ENCODE results near the gene APOO.

Gene APOO

DNA sequence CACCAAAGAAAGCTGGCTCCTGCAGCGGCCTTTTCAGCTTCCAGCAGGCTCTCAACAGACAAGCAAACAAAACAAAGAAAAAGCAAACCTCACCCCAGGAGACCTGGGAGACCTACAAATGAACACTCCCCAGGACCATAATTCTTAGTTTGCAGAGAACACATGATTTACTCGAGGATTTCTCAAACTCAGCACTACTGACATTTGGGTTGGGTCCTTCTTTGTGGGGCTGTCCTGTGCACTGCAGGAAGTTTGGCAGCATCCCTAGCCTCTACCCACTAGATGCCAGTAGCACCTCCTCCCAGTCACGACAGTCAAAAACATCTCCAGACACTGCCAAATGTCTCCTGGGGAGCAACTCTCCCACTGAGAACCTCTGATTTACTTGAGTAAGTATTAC, 21.9 kb downstream of the APOO start:
- Histone ChIP-seq H3K27ac (no peak overlapping the region), H3K4me3 (no peak overlapping the region), H3K9me3 (no peaks in the 10 kb centered on the region), H3K36me3 (no peaks in the 10 kb centered on the region), H3K4me1 (no peaks in the 10 kb centered on the region), H3K27me3 (no peaks in the 10 kb centered on the region)
- TF ChIP-seq, protein P1, sequence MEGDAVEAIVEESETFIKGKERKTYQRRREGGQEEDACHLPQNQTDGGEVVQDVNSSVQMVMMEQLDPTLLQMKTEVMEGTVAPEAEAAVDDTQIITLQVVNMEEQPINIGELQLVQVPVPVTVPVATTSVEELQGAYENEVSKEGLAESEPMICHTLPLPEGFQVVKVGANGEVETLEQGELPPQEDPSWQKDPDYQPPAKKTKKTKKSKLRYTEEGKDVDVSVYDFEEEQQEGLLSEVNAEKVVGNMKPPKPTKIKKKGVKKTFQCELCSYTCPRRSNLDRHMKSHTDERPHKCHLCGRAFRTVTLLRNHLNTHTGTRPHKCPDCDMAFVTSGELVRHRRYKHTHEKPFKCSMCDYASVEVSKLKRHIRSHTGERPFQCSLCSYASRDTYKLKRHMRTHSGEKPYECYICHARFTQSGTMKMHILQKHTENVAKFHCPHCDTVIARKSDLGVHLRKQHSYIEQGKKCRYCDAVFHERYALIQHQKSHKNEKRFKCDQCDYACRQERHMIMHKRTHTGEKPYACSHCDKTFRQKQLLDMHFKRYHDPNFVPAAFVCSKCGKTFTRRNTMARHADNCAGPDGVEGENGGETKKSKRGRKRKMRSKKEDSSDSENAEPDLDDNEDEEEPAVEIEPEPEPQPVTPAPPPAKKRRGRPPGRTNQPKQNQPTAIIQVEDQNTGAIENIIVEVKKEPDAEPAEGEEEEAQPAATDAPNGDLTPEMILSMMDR (IDR thresholded peaks at IDR 0.05) = no peak
- intact Hi-C loops (cut with DNase I; ENCODE audit: low total_unique reads) = no loop called here
- DNase-seq = no peak

DNA sequence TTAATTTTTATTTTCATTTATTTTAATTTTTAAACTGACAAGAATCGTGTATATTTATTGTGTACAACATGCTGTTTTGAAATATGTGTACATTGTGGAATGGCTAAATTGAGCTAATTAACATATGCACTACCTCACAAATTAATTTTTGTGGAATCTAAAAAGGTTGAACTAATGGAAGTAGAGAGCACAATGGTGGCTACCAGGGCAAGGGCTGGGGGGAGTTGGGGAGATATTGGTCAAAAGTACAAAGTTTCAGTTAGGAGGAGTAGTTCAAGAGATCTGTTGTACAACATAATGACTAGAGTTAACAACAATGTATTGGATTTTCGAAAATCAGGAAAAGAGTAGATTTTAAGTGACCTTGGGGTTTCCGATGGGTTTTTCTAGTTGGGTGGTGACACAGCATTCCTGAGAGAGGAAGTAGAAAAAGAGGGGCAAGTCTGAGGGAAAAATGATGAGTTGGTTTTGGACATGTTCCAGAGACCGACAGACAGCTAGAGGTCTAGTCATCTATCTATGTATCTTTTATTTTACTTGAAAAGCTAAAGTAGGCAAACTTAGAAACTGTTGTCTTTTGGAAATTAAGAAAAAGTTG, 23.2 kb downstream of the APOO start:
- TF ChIP-seq, protein P1 (IDR thresholded peaks at IDR 0.05) = no peak
- no peaks in the 10 kb centered on the region for H3K4me1 ChIP-seq
- H3K27ac ChIP-seq = no peak overlapping the region
- intact Hi-C loops (cut with DNase I; ENCODE audit: low total_unique reads) = no loop called here
- no peaks in the 10 kb centered on the region for H3K36me3 ChIP-seq
- H3K27me3 ChIP-seq = no peaks in the 10 kb centered on the region
- no peaks in the 10 kb centered on the region for H3K9me3 ChIP-seq
- DNase-seq = no peak
- no peak overlapping the region for H3K4me3 ChIP-seq

DNA sequence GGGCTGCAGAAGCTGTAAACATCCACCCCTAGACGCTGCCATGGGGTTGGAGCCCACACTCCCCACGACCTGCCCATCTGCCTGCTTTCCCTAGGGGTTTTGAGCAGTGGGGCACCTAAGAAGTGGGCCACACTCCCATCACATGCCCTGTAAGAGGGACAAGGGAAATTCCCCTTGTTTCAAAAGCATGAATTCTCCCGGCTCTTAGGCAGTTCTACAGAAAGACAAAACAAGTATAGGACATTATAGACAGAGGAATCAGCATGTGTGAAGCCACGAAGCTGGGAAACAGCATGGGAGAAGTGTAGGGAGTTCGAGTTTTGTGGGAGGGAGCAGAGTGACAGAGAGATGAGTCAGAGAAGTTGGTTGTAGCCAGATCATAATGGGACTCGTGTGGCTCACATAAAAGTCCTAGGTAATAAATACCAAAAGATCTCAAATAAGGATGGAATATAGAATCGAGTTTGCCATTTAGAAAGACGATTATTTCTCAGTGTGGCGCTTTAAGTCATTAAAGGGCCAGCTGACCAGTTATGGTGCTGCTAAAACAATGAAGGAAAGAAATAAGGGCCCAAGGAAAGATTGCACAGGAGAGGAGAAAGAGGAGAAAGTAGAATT, 23.9 kb downstream of the APOO start:
- no peaks in the 10 kb centered on the region for H3K36me3 ChIP-seq
- intact Hi-C loops (cut with DNase I; ENCODE audit: low total_unique reads) = no loop called here
- TF ChIP-seq, protein P1 (IDR thresholded peaks at IDR 0.05) = no peak
- DNase-seq = no peak
- H3K27ac ChIP-seq = no peak overlapping the region
- no peaks in the 10 kb centered on the region for H3K4me1 ChIP-seq
- H3K27me3 ChIP-seq = no peaks in the 10 kb centered on the region
- H3K4me3 ChIP-seq = no peak overlapping the region
- H3K9me3 ChIP-seq = no peaks in the 10 kb centered on the region

DNA sequence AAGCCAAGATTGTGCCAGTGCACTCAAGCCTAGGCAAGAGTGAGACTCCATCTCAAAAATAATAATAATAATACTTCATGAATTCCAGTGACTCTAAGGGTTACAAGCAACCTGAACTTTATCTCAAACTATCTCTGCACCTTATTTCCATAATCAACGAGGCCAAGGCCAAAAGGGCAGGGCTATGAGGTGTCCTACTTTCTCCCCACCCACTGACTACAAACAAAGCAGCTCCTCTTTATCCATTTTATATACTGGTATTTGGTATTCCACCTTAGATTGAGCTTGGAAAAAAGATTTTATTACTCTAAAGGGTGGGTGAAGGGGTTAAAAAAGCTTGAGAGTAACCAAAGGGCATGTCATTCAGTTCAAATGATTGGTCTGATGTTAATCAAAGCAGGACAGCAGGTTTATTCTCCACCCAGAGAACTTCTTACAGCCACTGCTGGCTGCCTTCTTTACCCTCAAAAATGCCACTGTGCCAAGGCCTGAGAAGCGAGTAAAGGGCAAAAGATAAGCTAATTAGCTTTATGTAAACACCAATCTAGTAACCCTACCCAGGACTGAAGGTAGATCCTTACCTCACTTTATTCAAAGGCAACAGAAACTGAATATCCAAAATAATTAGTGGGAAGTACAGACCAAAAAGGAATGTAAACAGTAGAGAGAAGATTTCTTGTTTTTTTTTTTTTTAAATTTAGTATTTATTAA, 28.2 kb downstream of the APOO start:
- Histone ChIP-seq H3K36me3 (no peaks in the 10 kb centered on the region), H3K9me3 (no peaks in the 10 kb centered on the region), H3K27me3 (no peaks in the 10 kb centered on the region), H3K4me3 (no peak overlapping the region), H3K4me1 (no peaks in the 10 kb centered on the region), H3K27ac (no peak overlapping the region)
- TF ChIP-seq, protein P1 (IDR thresholded peaks at IDR 0.05) = no peak
- intact Hi-C loops (cut with DNase I; ENCODE audit: low total_unique reads) = no loop called here
- DNase-seq = no peak

DNA sequence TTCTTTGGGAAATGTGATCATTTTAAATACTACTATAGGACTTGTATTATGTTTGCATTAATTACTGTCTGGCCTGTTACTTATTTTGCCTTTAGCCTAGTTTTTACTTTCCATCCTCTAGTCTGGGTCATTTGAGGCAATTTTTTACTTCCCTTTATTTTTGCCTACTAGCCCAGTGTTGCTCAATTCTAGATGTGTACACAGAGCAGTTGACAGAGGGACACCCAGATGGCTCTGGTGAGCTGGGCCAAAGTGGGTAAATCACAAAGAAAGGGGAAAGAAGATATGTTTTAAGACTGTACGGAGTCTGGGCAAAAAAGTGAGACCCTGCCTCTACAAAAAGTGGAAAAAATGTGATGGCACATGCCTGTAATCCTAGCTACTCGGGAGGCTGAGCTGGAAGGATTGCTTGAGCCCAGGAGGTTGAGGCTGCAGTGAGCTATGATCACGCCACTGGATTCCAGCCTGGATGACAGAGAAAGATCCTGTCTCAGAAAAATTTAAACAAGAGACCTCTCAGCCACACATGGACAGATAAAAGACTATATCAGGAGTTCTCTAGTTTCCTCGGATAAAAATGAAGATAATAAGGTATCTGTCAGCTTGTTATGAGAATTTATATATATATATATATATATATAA, 35.7 kb downstream of the APOO start:
- intact Hi-C loops (cut with DNase I; ENCODE audit: low total_unique reads) = no loop called here
- no peak overlapping the region for H3K27ac ChIP-seq
- DNase-seq = no peak
- H3K4me3 ChIP-seq = no peak overlapping the region
- TF ChIP-seq, protein P1 (IDR thresholded peaks at IDR 0.05) = no peak
- H3K27me3 ChIP-seq = no peaks in the 10 kb centered on the region
- H3K4me1 ChIP-seq = no peaks in the 10 kb centered on the region
- no peaks in the 10 kb centered on the region for H3K9me3 ChIP-seq
- no peaks in the 10 kb centered on the region for H3K36me3 ChIP-seq
